Measurements from ENCODE around the gene CACNA1G. TPM values are rescaled to one million over a fixed set of nuclear protein-coding genes. Genes with fewer than 3 reads are reported as not detected.
A peak's percentile ranks its signal among the peaks of the same experiment; 100 is the strongest.

The CACNA1G gene
- total RNA-seq, 2 experiments from 2014 or later: not detected

DNA sequence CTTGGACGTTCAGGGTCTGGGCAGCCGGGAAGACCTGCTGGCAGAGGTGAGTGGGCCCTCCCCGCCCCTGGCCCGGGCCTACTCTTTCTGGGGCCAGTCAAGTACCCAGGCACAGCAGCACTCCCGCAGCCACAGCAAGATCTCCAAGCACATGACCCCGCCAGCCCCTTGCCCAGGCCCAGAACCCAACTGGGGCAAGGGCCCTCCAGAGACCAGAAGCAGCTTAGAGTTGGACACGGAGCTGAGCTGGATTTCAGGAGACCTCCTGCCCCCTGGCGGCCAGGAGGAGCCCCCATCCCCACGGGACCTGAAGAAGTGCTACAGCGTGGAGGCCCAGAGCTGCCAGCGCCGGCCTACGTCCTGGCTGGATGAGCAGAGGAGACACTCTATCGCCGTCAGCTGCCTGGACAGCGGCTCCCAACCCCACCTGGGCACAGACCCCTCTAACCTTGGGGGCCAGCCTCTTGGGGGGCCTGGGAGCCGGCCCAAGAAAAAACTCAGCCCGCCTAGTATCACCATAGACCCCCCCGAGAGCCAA is 65.6 kb downstream of the CACNA1G start:
- POLR2A ChIA-PET: interaction anchor here (0.6 kb wide), 1 partner anchor 26 kb away, joined by 4 read pairs; no protein-coding TSS in a partner anchor
- Histone ChIP-seq H3K4me3 (ENCODE audit: low read depth, low read length, poor library complexity, severe bottlenecking) (no peak overlapping the region), H2AFZ (ENCODE audit: low read length) (no peak overlapping the region), H3K79me2 (ENCODE audit: insufficient read depth, low read depth, low read length) (no peaks in the 10 kb centered on the region), H3K4me2 (ENCODE audit: low read length) (no peak overlapping the region), H3K36me3 (ENCODE audit: insufficient read depth, low read length) (no peaks in the 10 kb centered on the region), H3K4me1 (ENCODE audit: insufficient read depth, low read length, poor library complexity, severe bottlenecking) (no peaks in the 10 kb centered on the region), H3K9me2 (ENCODE audit: insufficient read depth, low read length) (no peaks in the 10 kb centered on the region), H3K9me3 (ENCODE audit: low read length) (no peaks in the 10 kb centered on the region), H4K20me1 (ENCODE audit: insufficient read depth, low read length) (no peaks in the 10 kb centered on the region), H3K27ac (ENCODE audit: low read depth, low read length, poor library complexity, severe bottlenecking) (no peak overlapping the region)
- peak; percentile 76 for DNase-seq (ENCODE audit: low spot score)
- intact Hi-C loops (cut with micrococcal nuclease; ENCODE audit: unreplicated experiment): loop anchor here (1.0 to 2.0 kb wide), 2 partner anchors 79 to 143 kb away; partner anchors contain the start of gene SPATA20
- no peak for TF ChIP-seq EZH2phosphoT487 (IDR thresholded peaks at IDR 0.05; ENCODE audit: borderline replicate concordance, low read depth, low read length)
- TF ChIP-seq, protein P1, sequence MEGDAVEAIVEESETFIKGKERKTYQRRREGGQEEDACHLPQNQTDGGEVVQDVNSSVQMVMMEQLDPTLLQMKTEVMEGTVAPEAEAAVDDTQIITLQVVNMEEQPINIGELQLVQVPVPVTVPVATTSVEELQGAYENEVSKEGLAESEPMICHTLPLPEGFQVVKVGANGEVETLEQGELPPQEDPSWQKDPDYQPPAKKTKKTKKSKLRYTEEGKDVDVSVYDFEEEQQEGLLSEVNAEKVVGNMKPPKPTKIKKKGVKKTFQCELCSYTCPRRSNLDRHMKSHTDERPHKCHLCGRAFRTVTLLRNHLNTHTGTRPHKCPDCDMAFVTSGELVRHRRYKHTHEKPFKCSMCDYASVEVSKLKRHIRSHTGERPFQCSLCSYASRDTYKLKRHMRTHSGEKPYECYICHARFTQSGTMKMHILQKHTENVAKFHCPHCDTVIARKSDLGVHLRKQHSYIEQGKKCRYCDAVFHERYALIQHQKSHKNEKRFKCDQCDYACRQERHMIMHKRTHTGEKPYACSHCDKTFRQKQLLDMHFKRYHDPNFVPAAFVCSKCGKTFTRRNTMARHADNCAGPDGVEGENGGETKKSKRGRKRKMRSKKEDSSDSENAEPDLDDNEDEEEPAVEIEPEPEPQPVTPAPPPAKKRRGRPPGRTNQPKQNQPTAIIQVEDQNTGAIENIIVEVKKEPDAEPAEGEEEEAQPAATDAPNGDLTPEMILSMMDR (conservative IDR thresholded peaks at IDR 0.05; ENCODE audit: low read length): peak; percentile 82
- CTCF ChIA-PET (ENCODE audit: unreplicated experiment): interaction anchor here (0.6 to 1.0 kb wide), 3 partner anchors 75 to 144 kb away, joined by 3 to 10 read pairs (median 3); no protein-coding TSS in a partner anchor
- BruUV-seq (replicated peaks): no TSS peak

DNA sequence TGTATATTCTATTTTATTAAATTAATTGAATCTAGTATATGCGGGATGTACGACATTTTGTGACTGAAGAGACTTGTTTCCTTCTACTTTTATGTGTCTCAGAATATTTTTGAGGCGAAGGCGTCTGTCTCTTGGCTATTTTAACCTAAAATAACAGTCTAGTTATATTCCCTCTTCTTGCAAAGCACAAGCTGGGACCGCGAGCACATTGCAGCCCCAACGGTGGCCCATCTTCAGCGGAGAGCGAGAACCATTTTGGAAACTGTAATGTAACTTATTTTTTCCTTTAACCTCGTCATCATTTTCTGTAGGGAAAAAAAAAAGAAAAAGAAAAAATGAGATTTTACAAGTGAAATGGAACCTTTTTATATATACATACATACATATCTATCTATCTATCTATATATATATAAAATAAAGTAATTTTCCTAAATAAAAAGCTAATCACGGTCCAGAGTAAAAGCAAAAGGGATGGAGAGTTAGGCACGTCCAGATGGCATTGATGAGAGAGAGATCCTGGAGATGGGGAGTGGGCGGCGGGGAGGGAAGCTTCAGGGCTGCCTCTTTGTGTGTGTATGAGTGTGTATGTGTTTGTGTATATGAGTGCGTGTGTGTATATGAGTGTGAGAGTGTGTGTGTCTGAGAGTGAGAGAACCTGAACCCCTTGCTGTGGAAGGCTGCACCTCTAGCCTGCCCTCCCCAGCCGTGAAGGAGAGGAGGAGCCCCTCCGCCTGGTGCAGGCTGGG is 66.7 kb downstream of the CACNA1G start:
- intact Hi-C loops (cut with micrococcal nuclease; ENCODE audit: unreplicated experiment): loop anchor here (2.0 kb wide), 1 partner anchor 144 kb away; no protein-coding TSS in a partner anchor
- TF ChIP-seq, protein P1 (conservative IDR thresholded peaks at IDR 0.05; ENCODE audit: low read length): no peak
- TF ChIP-seq EZH2phosphoT487 (IDR thresholded peaks at IDR 0.05; ENCODE audit: borderline replicate concordance, low read depth, low read length): no peak
- H3K79me2 ChIP-seq (ENCODE audit: insufficient read depth, low read depth, low read length): no peaks in the 10 kb centered on the region
- H2AFZ ChIP-seq (ENCODE audit: low read length): no peak overlapping the region
- no TSS peak for BruUV-seq (replicated peaks)
- ChIA-PET CTCF (ENCODE audit: unreplicated experiment) (no interaction called here), POLR2A (interaction anchor here (0.9 kb wide), 1 partner anchor 9 kb away, joined by 4 read pairs; no protein-coding TSS in a partner anchor)
- no peaks in the 10 kb centered on the region for H3K36me3 ChIP-seq (ENCODE audit: insufficient read depth, low read length)
- DNase-seq (ENCODE audit: low spot score): no peak
- no peak overlapping the region for H3K4me2 ChIP-seq (ENCODE audit: low read length)
- no peak overlapping the region for H3K27ac ChIP-seq (ENCODE audit: low read depth, low read length, poor library complexity, severe bottlenecking)
- no peaks in the 10 kb centered on the region for H3K4me1 ChIP-seq (ENCODE audit: insufficient read depth, low read length, poor library complexity, severe bottlenecking)
- H3K9me2 ChIP-seq (ENCODE audit: insufficient read depth, low read length): no peaks in the 10 kb centered on the region
- no peaks in the 10 kb centered on the region for H4K20me1 ChIP-seq (ENCODE audit: insufficient read depth, low read length)
- H3K9me3 ChIP-seq (ENCODE audit: low read length): no peaks in the 10 kb centered on the region
- no peak overlapping the region for H3K4me3 ChIP-seq (ENCODE audit: low read depth, low read length, poor library complexity, severe bottlenecking)
